Osteoblast (primary cell): Measurements from ENCODE around the gene SLC17A9. TPM values are rescaled to one million over a fixed set of nuclear protein-coding genes. Genes with fewer than 3 reads are reported as not detected.

Experiments used
- DNase-seq: peaks from one replicate; pipeline ENCODE4 v3.0.0; 2011; ENCODE audit warnings: low spot score, mixed read lengths; ENCODE audit not compliant: insufficient read length; ENCODE audit errors: missing footprints
- H2AFZ ChIP-seq: 2 replicates; pipeline ENCODE4 v1.6.0; 2011; ENCODE audit warnings: mild to moderate bottlenecking, low read length
- H3K27ac ChIP-seq: 2 replicates; pipeline ENCODE4 v1.5.1; 2011; ENCODE audit warnings: mild to moderate bottlenecking, low read depth, low read length, moderate library complexity
- H3K27me3 ChIP-seq: 2 replicates; pipeline ENCODE4 v1.6.0; 2012; ENCODE audit warnings: mild to moderate bottlenecking, control low read depth, inconsistent platforms, low read length, moderate library complexity; ENCODE audit not compliant: insufficient read depth
- H3K36me3 ChIP-seq: 2 replicates; pipeline ENCODE4 v1.5.1; 2011; ENCODE audit warnings: mild to moderate bottlenecking, low read length, control low read depth, moderate library complexity; ENCODE audit not compliant: insufficient read depth
- H3K4me1 ChIP-seq: 2 replicates; pipeline ENCODE4 v1.5.1; 2011; ENCODE audit warnings: mild to moderate bottlenecking, low read length, control low read depth, moderate library complexity; ENCODE audit not compliant: insufficient read depth
- H3K4me2 ChIP-seq: 2 replicates; pipeline ENCODE4 v1.6.0; 2011; ENCODE audit warnings: mild to moderate bottlenecking, low read length; ENCODE audit not compliant: insufficient read depth
- H3K4me3 ChIP-seq: fragments of 200-600 bp; sonication (generic); 3 replicates; pipeline ENCODE4 v1.5.1; 2012; ENCODE audit warnings: mild to moderate bottlenecking, low read length, inconsistent platforms; ENCODE audit not compliant: insufficient read depth
- H3K79me2 ChIP-seq: 2 replicates; pipeline ENCODE4 v1.6.0; 2012; ENCODE audit warnings: mild to moderate bottlenecking, low read length, control low read depth, inconsistent platforms; ENCODE audit not compliant: insufficient read depth
- H3K9me3 ChIP-seq: 2 replicates; pipeline ENCODE4 v1.5.1; 2011; ENCODE audit warnings: low read depth, low read length, control low read depth
- H4K20me1 ChIP-seq: 2 replicates; pipeline ENCODE4 v1.6.0; 2012; ENCODE audit warnings: mild to moderate bottlenecking, low read length, control low read depth; ENCODE audit not compliant: insufficient read depth
- CTCF ChIP-seq: IDR thresholded peaks from 2 replicates; pipeline ENCODE4 v1.5.1; 2011; ENCODE audit warnings: mild to moderate bottlenecking, low read depth, low read length, moderate library complexity; ENCODE audit errors: extremely low read depth
- total RNA-seq: library from RNA; depleted of rRNA; stranded (reverse); fragments of >200 nt; gene quantifications from 2 replicates; pipeline ENCODE4 v1.2.3, GENCODE V29; 2012

SLC17A9 gene
- total RNA-seq, 1 donor, result 6.5 TPM

- Histone ChIP-seq H3K36me3 (no peaks in the 10 kb centered on the region), H3K4me1 (no peaks in the 10 kb centered on the region), H3K27me3 (peaks cover 71% of the 10 kb centered on the region), H3K4me3 (no peak overlapping the region), H3K9me3 (no peaks in the 10 kb centered on the region), H4K20me1 (no peaks in the 10 kb centered on the region), H3K79me2 (no peaks in the 10 kb centered on the region), H3K4me2 (no peak overlapping the region), H3K27ac (no peak overlapping the region), H2AFZ (no peak overlapping the region)
- TF ChIP-seq CTCF, result no peak
- no peak for DNase-seq
Observed at GRCh38 chr20:62977613-62978560, 25.4 kb downstream of the SLC17A9 start.

GRCh38 chr20:62978561-62978943 is 26.0 kb downstream of the SLC17A9 start:
- no peak for TF ChIP-seq CTCF
- no peak overlapping the region for H3K27ac ChIP-seq
- no peak for DNase-seq
- no peaks in the 10 kb centered on the region for H4K20me1 ChIP-seq
- H3K4me3 ChIP-seq, result no peak overlapping the region
- H3K4me2 ChIP-seq, result no peak overlapping the region
- no peaks in the 10 kb centered on the region for H3K9me3 ChIP-seq
- no peaks in the 10 kb centered on the region for H3K79me2 ChIP-seq
- H3K36me3 ChIP-seq, result no peaks in the 10 kb centered on the region
- no peak overlapping the region for H2AFZ ChIP-seq
- H3K27me3 ChIP-seq, result peaks cover 65% of the 10 kb centered on the region
- no peaks in the 10 kb centered on the region for H3K4me1 ChIP-seq

GRCh38 chr20:62979310-62979709 is 26.8 kb downstream of the SLC17A9 start:
- Histone ChIP-seq H2AFZ (no peak overlapping the region), H3K9me3 (no peaks in the 10 kb centered on the region), H3K4me1 (no peaks in the 10 kb centered on the region), H3K4me2 (no peak overlapping the region), H3K27me3 (peaks cover 62% of the 10 kb centered on the region), H4K20me1 (no peaks in the 10 kb centered on the region), H3K36me3 (no peaks in the 10 kb centered on the region), H3K4me3 (no peak overlapping the region), H3K79me2 (no peaks in the 10 kb centered on the region), H3K27ac (no peak overlapping the region)
- DNase-seq, result no peak
- TF ChIP-seq CTCF, result no peak

GRCh38 chr20:62979876-62980373 is 27.4 kb downstream of the SLC17A9 start:
- H3K27ac ChIP-seq, result no peak overlapping the region
- no peak for TF ChIP-seq CTCF
- no peaks in the 10 kb centered on the region for H3K4me1 ChIP-seq
- H3K9me3 ChIP-seq, result no peaks in the 10 kb centered on the region
- DNase-seq, result no peak
- H3K4me2 ChIP-seq, result no peak overlapping the region
- no peaks in the 10 kb centered on the region for H4K20me1 ChIP-seq
- H3K4me3 ChIP-seq, result no peak overlapping the region
- no peaks in the 10 kb centered on the region for H3K36me3 ChIP-seq
- no peak overlapping the region for H2AFZ ChIP-seq
- H3K27me3 ChIP-seq, result peaks cover 56% of the 10 kb centered on the region
- H3K79me2 ChIP-seq, result no peaks in the 10 kb centered on the region
